SJCRH30 (cell line): Measurements from ENCODE around the gene IGF2. TPM values are rescaled to one million over a fixed set of nuclear protein-coding genes. Genes with fewer than 3 reads are reported as not detected.

Experiments used
- DNase-seq, 2 experiments: peaks; one replicate each; pipeline ENCODE4 v3.0.0-alpha.2; 2015 to 2020
- H3K27ac ChIP-seq: fragments of 250-450 bp; sonication (Bioruptor Pico); 2 replicates; pipeline ENCODE4 v1.5.1; 2020; ENCODE audit warnings: mild to moderate bottlenecking, moderate library complexity
- H3K27me3 ChIP-seq: fragments of 250-450 bp; sonication (Bioruptor Pico); 2 replicates; pipeline ENCODE4 v1.5.1; 2020; ENCODE audit warnings: mild to moderate bottlenecking, moderate library complexity
- H3K36me3 ChIP-seq: fragments of 250-450 bp; sonication (Bioruptor Pico); 2 replicates; pipeline ENCODE4 v1.5.1; 2020; ENCODE audit warnings: mild to moderate bottlenecking, moderate library complexity
- H3K4me1 ChIP-seq: fragments of 250-450 bp; sonication (Bioruptor Pico); 2 replicates; pipeline ENCODE4 v1.5.1; 2020; ENCODE audit warnings: mild to moderate bottlenecking, moderate library complexity
- H3K4me3 ChIP-seq: fragments of 250-450 bp; sonication (Bioruptor Pico); 2 replicates; pipeline ENCODE4 v1.5.1; 2020; ENCODE audit warnings: mild to moderate bottlenecking, moderate library complexity
- H3K9me3 ChIP-seq: fragments of 250-450 bp; sonication (Bioruptor Pico); replicated peaks from 2 replicates; pipeline ENCODE4 v1.5.1; 2020; ENCODE audit warnings: mild to moderate bottlenecking, moderate library complexity
- total RNA-seq: library from RNA; depleted of rRNA; stranded (reverse); fragments of >200 nt; shearing (Covaris generic); gene quantifications from 2 replicates; pipeline ENCODE4 v1.2.3, GENCODE V29; 2014

Gene IGF2
- total RNA-seq, 1 experiment from 2014 or later = 513 TPM

DNA sequence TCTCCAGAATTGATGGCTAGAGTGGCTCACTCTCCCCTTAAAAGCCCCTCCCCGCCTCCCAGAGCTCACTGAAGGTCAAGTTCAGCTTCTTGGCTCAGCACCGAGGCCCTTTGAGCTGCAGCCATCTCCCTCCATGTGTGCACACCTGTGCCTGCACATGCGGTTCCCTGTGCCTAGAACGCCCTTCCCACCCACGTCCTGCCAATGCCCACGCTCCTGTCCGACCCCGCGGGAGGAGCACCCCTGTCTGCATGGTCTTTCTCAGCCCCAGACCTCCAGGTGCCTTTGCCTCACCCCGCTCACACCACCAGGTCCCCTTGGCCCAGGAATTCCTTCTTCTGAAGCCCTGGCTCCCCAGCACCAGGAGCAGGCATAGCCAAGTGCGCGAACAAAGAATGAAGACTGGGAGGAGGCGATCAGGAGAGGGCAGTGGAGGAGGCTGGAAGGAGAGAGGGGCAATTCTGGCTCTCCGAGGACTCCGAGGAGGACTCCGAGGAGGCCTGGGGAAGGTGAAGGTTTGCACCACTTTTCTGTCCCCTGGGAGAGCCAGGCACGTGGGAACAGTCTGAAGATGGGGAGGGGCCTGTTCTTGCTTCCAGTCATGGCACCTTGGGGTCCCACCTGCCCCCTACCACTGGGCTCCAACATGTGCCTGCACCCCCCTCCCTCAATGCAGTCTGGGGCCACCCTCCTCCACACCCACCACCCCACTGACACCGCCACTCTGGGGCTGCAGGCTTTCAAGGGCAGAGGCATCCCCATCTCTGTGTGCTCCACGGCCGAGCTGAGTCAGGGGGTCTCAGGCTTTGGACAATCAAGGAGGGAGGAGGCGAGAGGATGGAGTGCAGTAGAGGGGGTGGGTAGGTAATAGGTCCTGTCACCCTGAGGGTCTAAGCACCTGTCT lies 17.7 kb downstream of the IGF2 start:
- no peak for DNase-seq
- Histone ChIP-seq H3K4me3 (no peak overlapping the region), H3K27ac (no peak overlapping the region), H3K9me3 (peaks cover 3% of the 10 kb centered on the region; the same call in 1 of the 2 replicates), H3K36me3 (no peaks in the 10 kb centered on the region), H3K4me1 (peaks cover 9% of the 10 kb centered on the region), H3K27me3 (no peaks in the 10 kb centered on the region)

DNA sequence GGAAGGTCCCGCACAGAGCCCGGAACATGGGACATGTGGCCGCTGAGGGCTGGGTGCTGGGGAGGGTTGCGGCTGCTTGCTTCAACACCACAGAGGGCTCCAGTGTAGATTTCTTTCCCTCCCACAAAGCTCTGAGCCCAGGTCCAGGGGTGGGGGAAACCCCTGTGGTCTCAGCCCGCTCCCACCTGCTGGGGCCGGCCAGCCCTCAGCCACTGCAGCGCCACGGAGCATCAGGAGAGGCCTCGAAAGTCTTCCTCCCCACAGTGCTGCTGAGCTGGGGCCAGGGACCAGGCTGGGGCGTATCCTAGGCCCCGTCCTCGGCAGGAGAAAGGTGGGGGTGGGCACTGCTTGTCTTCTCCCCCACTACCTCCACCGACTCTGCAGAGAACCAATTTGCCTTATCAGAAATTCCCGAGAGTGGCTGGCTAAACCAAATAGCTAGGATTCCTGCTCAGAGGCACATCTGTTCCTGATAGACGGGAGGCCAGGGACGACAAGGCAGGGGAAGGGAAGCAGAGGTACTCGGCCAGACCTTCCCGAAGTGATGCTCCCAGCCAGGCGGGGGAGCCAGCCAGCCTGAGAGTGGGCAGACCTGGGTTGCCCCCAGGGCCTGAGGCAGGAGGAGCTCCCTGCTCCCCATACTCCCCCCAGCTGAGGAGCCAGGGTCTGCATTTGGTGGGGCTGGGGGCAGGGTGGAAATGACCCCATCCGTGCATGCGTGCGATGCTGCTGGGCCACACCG lies 18.7 kb downstream of the IGF2 start:
- Histone ChIP-seq H3K36me3 (no peaks in the 10 kb centered on the region), H3K27me3 (no peaks in the 10 kb centered on the region), H3K4me3 (no peak overlapping the region), H3K9me3 (peaks cover 3% of the 10 kb centered on the region; the same call in 1 of the 2 replicates), H3K4me1 (peaks cover 9% of the 10 kb centered on the region), H3K27ac (no peak overlapping the region)
- DNase-seq = no peak

DNA sequence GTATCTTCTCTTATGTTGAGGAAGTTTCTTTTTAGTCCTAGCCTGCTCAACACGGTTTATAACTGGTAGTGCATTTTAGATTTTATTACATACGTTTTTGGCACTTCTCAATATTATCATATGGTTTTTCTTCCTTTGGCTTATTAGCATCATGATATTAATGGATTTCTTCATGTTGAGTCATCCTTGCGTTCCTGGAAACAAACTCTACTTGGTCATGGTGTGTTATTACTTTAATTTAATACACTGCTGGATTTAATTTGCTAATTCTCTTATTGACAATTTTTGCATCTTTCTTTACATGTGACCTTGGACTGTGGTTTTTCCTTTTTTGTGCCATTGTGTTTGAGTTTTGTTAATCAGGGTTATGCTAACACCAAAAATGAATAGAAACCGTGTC lies 20.5 kb downstream of the IGF2 start:
- Histone ChIP-seq H3K4me3 (no peak overlapping the region), H3K9me3 (peaks cover 3% of the 10 kb centered on the region; the same call in 1 of the 2 replicates), H3K4me1 (peaks cover 9% of the 10 kb centered on the region), H3K27ac (no peak overlapping the region), H3K36me3 (no peaks in the 10 kb centered on the region), H3K27me3 (no peaks in the 10 kb centered on the region)
- DNase-seq = no peak

DNA sequence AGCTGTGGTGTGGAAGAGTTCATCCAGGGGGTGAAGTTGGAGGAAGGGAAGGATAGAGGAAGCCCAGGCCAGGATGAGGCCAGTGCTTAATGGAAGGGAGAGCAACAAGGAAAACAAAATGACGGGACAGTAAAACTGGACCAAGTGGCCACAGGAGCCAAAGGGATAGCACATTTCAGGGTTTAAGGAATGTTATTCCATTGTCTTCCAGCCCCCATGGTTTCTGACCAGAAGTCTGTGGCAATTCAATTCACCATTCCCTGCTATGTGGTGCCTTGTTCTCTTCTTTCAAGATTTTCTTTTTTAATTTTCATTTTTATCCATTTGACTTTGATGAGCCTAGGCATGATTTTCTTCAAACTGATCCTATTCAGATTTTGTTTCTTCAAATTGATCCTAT lies 22.5 kb downstream of the IGF2 start:
- peaks cover 3% of the 10 kb centered on the region; the same call in 1 of the 2 replicates for H3K9me3 ChIP-seq
- DNase-seq = no peak
- no peaks in the 10 kb centered on the region for H3K4me1 ChIP-seq
- H3K27me3 ChIP-seq = no peaks in the 10 kb centered on the region
- H3K27ac ChIP-seq = no peak overlapping the region
- no peak overlapping the region for H3K4me3 ChIP-seq
- H3K36me3 ChIP-seq = no peaks in the 10 kb centered on the region

DNA sequence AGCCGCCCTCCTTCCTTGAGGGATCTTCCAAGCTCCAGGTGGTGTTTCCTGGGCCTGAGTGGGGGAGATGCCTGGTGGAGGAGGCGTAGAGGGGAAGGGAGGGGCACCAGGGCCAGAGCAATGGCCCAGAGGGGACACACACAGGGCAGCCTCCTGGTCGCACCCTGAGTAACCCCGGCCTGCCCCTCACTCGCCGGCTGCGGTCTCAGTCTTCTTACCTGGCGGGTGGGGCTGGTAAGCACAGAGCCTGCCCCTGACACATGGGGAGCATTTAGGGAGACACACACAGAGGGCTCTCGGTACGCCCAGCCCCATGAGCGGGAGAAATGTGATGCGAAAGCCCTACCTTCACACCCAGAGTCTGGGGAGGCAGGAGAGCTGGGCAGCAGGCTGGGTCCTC lies 23.9 kb downstream of the IGF2 start:
- Histone ChIP-seq H3K4me1 (no peaks in the 10 kb centered on the region), H3K36me3 (no peaks in the 10 kb centered on the region), H3K27ac (no peak overlapping the region), H3K27me3 (no peaks in the 10 kb centered on the region), H3K4me3 (no peak overlapping the region), H3K9me3 (peaks cover 3% of the 10 kb centered on the region; the same call in 1 of the 2 replicates)
- no peak for DNase-seq

DNA sequence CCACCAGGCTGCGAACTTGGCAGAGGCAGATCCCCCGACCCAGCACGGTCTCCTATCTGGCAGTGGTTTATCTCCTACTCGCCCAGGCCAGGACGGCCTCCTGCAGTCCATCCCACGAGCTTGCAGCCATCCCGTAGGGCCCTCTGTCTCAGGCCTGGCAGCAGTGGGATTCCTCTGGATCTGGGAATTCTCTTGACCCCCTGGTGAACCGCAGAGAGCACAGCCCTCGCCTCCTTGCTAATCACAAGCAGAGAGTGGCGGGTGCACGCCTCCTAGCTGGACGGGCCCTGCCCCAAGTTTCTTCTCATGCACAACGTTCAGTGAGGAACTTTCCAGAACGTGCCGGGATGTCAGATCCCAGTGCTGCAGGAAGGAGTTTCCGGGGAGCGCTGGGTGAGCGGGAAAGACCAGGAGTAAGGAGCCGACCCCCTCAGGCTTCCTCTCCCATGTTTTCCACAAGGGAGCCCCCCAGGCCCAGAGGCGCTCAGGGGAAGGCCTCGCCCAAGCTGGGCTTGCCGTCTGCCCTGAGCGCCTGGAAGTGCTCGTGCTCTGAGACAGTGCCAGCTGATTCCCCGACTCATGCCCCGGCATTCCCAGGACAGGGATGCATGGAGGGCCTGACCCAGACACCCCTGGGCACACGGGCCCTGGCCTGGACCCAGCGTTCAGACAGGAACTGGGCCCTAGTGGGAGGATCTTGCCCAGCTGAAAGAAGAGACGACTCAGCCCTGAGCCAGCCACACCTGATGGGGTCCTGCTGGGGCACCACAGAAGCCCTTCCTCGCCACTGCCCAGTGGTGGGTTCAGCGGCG lies 24.6 kb downstream of the IGF2 start:
- no peak overlapping the region for H3K4me3 ChIP-seq
- H3K36me3 ChIP-seq = no peaks in the 10 kb centered on the region
- peaks cover 5% of the 10 kb centered on the region for H3K4me1 ChIP-seq
- H3K27ac ChIP-seq = no peak overlapping the region
- no peak for DNase-seq
- H3K9me3 ChIP-seq = no peaks in the 10 kb centered on the region; the same call in 1 of the 2 replicates
- no peaks in the 10 kb centered on the region for H3K27me3 ChIP-seq

DNA sequence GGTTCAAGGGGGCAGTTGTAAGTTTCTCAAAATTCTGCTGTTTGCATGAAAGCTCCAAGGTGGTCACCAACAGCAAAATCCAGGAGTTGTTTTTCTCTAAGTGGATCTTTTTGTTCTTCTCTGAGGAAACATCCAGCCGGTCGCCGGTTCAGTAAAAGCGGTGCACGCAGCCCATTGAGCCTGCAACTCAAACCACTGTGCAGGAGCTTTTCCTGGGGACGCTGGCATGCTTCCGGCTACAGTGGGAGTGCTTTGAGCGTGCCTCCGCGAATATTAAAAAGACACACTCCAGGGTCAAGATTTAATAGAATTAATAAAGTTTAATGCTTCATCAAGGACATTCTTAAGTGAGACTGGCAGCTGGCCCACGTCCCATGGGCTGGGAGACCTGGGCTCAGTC lies 25.4 kb downstream of the IGF2 start:
- no peak for DNase-seq
- H3K9me3 ChIP-seq = no peaks in the 10 kb centered on the region; the same call in 1 of the 2 replicates
- H3K36me3 ChIP-seq = no peaks in the 10 kb centered on the region
- H3K4me1 ChIP-seq = peaks cover 10% of the 10 kb centered on the region
- H3K27ac ChIP-seq = no peak overlapping the region
- no peaks in the 10 kb centered on the region for H3K27me3 ChIP-seq
- H3K4me3 ChIP-seq = no peak overlapping the region

DNA sequence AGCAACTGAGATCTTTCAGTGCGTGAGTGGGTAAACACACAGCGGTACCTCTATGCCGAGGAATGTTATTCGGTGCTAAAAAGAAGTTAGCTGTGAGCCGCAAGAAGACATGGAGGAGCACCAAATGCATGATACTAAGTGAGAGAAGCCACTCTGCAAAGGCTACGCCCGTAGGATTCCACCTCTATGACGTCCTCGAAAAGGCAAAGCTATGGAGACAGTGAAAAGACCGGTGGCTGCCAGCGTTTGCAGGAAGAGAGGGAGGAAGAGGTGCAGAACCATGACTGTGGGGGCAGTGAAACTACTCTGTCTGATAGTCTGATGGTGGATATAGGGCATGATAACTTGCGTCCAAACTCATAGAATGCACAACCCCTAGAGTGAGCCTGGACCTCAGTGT lies 28.7 kb downstream of the IGF2 start:
- H3K36me3 ChIP-seq = no peaks in the 10 kb centered on the region
- no peaks in the 10 kb centered on the region for H3K27me3 ChIP-seq
- DNase-seq = no peak
- no peaks in the 10 kb centered on the region for H3K9me3 ChIP-seq
- H3K27ac ChIP-seq = peak overlapping the region; percentile 88; the same call in 1 of the 2 replicates
- H3K4me3 ChIP-seq = no peak overlapping the region
- peaks cover 15% of the 10 kb centered on the region for H3K4me1 ChIP-seq

DNA sequence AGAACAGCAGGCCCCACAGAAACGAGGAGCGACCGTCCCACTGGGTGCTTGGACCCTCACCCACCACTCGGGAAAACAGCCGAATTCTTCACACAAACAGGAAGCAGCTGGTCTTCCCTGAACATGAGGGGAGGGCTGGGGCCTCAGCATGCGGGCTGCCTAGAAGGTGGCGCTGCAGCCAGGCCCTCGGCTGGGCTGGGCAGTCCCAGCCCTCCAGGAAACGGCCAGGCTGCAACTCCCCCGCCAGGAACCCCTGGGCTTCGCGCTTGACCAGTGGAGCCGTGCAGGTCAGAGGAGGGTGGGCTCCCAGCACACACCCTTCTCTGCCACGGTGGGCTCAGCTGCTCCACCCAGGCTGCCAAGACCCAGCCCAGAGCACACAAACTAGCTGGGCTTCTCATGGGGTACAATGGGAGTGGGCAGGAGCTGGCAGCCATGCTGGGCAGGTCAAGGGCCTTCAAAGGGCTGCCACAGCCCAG lies 29.6 kb downstream of the IGF2 start:
- peak overlapping the region; percentile 88 for H3K27ac ChIP-seq
- peak overlapping the region; percentile 37 for H3K4me3 ChIP-seq
- no peaks in the 10 kb centered on the region for H3K9me3 ChIP-seq
- DNase-seq = peak; percentile 83 to 86
- no peaks in the 10 kb centered on the region for H3K36me3 ChIP-seq
- no peaks in the 10 kb centered on the region for H3K27me3 ChIP-seq
- peaks cover 15% of the 10 kb centered on the region for H3K4me1 ChIP-seq

DNA sequence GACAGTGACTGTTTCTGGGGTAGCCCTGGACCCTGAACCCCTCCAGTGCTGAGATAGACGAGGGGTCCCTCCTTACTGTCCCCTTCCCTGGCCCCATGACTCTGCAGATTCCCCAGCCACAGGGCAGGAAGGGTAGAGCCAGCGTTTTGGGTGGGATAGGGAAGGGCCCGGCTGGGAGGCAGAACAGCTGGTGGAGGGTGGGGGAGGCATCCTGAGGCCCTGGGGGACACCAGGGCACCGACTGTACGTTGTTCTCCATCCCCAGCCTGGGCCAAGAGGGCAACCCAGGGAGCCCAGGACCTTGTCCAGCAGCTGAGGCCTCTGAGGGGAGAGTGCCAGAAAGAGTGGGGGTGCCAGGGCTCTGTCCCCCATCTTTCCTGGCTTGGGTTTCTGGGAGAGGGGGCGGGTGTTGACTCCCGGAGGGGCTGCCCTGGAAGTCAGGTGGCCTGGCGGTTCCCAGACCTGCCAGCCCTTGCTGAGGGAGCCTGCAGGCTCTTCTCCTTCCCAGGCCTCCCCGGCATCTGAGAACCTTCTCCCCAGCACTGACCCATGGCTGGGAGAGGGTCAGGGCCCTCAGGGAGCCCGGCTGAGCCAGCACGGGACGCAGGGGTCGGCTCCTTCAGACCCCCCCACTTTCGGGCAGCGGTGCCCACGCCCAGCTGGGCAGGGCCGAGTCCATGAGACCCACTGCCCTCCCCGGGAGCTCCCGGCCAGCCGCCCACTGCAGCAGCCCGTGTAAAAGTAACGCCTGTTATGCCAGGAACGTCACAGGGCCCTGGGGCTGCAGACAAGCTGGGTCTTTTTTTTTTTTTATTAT lies 30.3 kb downstream of the IGF2 start:
- no peaks in the 10 kb centered on the region for H3K36me3 ChIP-seq
- peak overlapping the region; percentile 37 for H3K4me3 ChIP-seq
- peak; percentile 55 to 58 for DNase-seq
- no peaks in the 10 kb centered on the region for H3K9me3 ChIP-seq
- H3K4me1 ChIP-seq = peaks cover 15% of the 10 kb centered on the region
- H3K27ac ChIP-seq = peak overlapping the region; percentile 88
- no peaks in the 10 kb centered on the region for H3K27me3 ChIP-seq

DNA sequence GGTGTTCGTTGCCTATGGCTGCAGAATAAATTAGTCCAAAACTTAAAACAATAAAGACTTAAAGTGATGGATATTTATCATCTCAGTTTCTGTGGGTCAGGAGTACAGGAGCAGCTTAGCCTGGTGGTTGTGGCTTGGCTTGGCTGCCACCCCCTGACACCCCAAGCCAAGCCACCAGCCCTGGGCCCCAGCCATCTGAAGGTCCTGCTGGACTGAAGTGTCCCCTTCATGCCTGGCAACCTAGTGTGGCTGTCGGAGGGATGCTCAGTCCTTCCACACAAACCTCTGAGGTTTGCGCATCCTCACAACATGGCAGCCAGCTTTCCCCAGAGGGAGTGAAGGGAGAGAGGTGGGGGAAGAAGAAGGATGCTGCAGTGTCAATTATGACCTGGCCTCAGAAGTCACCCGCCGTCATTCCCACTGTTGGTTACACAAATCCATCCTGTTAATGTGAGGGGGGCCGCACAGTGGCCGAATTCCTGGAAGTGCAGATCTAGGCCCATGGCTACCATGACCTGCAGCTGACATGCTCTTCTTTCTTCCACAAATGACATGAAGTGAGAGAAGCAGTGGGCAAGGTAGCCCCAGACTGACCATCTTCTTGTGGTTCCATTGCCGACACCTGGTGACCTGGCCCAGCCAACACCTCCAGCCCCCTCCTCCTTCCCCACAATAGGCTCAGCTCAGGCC lies 31.1 kb downstream of the IGF2 start:
- Histone ChIP-seq H3K36me3 (no peaks in the 10 kb centered on the region), H3K27me3 (no peaks in the 10 kb centered on the region), H3K4me3 (no peak overlapping the region), H3K27ac (peak overlapping the region; percentile 88), H3K9me3 (no peaks in the 10 kb centered on the region), H3K4me1 (peaks cover 15% of the 10 kb centered on the region)
- DNase-seq = no peak

DNA sequence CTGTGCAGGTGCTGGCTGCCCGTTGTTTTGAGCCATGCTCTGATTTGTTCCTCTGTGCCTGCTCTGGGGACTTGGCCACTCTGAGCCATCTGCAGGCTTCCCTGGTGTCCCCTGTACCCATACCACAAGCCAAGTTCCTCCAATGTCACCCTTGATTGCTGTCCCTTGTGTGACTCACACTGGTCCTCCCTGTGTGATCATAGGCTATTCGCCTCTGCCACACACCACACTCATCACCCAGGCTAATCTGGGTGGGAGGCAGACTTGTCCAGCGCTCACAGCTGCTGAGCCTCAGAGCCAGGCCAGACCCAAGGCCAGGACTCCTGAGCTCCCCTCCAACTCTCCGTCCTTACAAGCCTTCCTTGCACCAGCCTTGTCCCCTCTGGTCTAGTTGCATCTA lies 31.7 kb downstream of the IGF2 start:
- Histone ChIP-seq H3K27me3 (no peaks in the 10 kb centered on the region), H3K9me3 (no peaks in the 10 kb centered on the region), H3K36me3 (no peaks in the 10 kb centered on the region), H3K27ac (no peak overlapping the region), H3K4me3 (no peak overlapping the region), H3K4me1 (peaks cover 15% of the 10 kb centered on the region)
- no peak for DNase-seq

DNA sequence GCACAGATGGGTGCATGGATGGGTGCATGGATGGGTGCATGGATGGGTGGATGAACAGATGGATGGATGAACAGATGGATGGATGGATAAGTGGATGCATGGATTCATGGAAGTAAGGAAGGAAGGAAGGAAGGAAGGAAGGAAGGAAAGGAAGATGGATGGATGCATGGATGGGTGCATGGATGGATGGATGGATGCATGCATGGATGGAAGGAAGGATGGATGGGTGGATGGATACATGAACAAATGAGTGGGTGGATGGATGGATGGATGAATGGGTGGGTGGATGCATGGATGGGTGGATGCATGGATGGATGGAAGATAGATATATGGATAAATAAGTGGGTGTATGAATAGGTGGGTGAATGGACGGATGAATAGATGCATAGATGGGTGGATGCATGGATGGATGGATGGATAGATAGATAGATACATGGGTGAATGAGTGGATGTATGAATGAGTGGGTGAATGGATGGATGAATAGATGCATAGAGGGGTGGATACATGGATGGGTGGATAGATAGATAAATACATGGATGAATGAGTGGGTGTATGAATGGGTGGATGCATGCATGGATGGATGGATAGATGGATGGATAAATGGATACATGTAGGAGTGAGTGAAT lies 32.5 kb downstream of the IGF2 start:
- H3K9me3 ChIP-seq = no peaks in the 10 kb centered on the region
- DNase-seq = no peak
- H3K27me3 ChIP-seq = no peaks in the 10 kb centered on the region
- H3K27ac ChIP-seq = no peak overlapping the region
- H3K36me3 ChIP-seq = no peaks in the 10 kb centered on the region
- no peak overlapping the region for H3K4me3 ChIP-seq
- H3K4me1 ChIP-seq = peaks cover 15% of the 10 kb centered on the region
